Measurements from ENCODE around the gene NOC3L.

DNA sequence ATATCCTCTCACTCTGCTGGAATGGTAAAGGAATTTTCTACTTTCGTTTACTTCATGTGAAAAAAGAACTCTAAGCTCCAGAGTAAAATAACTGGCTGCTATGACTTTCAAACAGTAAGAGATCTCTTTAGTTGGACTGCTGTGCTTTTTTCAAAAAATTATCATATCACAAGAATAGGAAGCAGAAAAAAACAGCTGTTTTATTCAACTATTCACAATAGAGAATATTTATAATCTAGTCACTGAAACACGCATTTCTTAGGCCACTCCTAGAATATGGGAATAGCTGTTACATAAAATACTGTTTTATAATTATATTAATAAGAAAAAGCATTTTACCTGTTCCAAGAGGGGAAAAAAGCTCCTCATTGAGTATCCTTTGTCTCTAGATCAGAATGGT is 29.7 kb downstream of the NOC3L start:
- TF ChIP-seq, protein P1, sequence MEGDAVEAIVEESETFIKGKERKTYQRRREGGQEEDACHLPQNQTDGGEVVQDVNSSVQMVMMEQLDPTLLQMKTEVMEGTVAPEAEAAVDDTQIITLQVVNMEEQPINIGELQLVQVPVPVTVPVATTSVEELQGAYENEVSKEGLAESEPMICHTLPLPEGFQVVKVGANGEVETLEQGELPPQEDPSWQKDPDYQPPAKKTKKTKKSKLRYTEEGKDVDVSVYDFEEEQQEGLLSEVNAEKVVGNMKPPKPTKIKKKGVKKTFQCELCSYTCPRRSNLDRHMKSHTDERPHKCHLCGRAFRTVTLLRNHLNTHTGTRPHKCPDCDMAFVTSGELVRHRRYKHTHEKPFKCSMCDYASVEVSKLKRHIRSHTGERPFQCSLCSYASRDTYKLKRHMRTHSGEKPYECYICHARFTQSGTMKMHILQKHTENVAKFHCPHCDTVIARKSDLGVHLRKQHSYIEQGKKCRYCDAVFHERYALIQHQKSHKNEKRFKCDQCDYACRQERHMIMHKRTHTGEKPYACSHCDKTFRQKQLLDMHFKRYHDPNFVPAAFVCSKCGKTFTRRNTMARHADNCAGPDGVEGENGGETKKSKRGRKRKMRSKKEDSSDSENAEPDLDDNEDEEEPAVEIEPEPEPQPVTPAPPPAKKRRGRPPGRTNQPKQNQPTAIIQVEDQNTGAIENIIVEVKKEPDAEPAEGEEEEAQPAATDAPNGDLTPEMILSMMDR (IDR thresholded peaks at IDR 0.05) = no peak
- no peak for TF ChIP-seq POLR2A (IDR thresholded peaks at IDR 0.05)
